ENCODE measurements around the gene CBARP. TPM values are rescaled to one million over a fixed set of nuclear protein-coding genes. Genes with fewer than 3 reads are reported as not detected.

The CBARP gene
- total and polyA plus RNA-seq, 9 of the 15 experiments (the other 6 are each of a cell fraction or from before 2014, with no cell fraction given) = 0.03 to 8.9 (median 1.2) TPM; not detected in 1

DNA sequence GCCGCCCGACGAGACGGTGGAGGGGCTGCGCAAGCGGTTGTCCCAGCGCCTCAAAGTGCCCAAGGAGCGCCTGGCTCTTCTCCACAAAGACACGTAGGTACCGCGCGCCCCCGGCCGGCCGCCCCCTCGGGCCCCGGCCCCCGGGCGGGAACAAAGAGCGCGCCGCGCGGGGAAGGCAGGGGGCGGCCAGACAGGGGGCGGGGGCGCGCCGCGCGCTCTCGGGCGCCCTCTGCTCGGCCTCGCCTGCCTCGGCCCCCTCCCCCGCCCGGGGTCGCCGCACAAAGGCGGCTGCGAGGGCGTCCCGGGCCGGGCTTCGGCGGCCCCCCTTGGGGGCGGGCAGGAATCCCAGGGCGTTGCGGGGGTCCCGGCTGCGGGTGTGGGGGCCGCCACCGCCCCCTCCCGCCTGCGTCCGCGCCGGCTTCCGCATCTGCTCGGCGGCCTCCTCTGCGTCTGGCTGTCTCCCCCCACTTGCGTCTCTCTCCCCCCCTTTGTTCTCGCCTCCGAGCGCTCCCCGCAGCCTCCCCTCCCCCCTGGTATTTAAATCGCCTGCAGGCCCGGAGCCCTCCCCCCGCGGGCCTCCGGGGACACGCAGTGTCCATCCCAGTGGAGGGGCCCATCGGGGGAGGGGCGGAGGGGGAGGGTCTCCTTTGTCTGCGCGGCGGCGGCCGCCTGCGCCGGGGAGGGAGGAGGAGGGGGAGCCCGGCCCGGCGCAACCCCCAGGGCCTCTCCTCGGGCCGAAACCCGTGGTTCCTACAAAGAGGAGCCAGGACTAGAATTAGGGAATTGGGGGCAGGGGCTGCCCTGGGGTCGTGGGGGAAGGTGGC is 12.8 kb upstream of the CBARP start (continued):
- TF ChIP-seq, protein P1, sequence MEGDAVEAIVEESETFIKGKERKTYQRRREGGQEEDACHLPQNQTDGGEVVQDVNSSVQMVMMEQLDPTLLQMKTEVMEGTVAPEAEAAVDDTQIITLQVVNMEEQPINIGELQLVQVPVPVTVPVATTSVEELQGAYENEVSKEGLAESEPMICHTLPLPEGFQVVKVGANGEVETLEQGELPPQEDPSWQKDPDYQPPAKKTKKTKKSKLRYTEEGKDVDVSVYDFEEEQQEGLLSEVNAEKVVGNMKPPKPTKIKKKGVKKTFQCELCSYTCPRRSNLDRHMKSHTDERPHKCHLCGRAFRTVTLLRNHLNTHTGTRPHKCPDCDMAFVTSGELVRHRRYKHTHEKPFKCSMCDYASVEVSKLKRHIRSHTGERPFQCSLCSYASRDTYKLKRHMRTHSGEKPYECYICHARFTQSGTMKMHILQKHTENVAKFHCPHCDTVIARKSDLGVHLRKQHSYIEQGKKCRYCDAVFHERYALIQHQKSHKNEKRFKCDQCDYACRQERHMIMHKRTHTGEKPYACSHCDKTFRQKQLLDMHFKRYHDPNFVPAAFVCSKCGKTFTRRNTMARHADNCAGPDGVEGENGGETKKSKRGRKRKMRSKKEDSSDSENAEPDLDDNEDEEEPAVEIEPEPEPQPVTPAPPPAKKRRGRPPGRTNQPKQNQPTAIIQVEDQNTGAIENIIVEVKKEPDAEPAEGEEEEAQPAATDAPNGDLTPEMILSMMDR (IDR thresholded peaks at IDR 0.05 in 2 of 3, conservative IDR thresholded peaks at IDR 0.05 in 1 of 3; ENCODE audit: insufficient read depth in 2 of 3, low read depth in 1 of 3, low read length in 3 of 3) = peak in 1 of 3 experiments; percentile 13; a peak in 1 of 6 replicates
- no peak for TF ChIP-seq CBX8 (IDR thresholded peaks at IDR 0.05; ENCODE audit: borderline replicate concordance, extremely low read depth, low read depth, low read length, poor library complexity, severe bottlenecking)
- TF ChIP-seq, protein P2, sequence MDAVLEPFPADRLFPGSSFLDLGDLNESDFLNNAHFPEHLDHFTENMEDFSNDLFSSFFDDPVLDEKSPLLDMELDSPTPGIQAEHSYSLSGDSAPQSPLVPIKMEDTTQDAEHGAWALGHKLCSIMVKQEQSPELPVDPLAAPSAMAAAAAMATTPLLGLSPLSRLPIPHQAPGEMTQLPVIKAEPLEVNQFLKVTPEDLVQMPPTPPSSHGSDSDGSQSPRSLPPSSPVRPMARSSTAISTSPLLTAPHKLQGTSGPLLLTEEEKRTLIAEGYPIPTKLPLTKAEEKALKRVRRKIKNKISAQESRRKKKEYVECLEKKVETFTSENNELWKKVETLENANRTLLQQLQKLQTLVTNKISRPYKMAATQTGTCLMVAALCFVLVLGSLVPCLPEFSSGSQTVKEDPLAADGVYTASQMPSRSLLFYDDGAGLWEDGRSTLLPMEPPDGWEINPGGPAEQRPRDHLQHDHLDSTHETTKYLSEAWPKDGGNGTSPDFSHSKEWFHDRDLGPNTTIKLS (IDR thresholded peaks at IDR 0.05; ENCODE audit: borderline replicate concordance, low read depth) = no peak
- TF ChIP-seq GATAD2B (IDR thresholded peaks at IDR 0.05; ENCODE audit: borderline replicate concordance) = peak; percentile 83; the same call in 1 of the 2 replicates
- peak; percentile 55 for TF ChIP-seq FIP1L1 (IDR thresholded peaks at IDR 0.05; ENCODE audit: low read depth, low read length, poor library complexity, severe bottlenecking)
- TF ChIP-seq HCFC1 (IDR thresholded peaks at IDR 0.05; ENCODE audit: low read depth, low read length) = no peak
- no peak for TF ChIP-seq STAT5B (CRISPR knock-in tag; IDR thresholded peaks at IDR 0.05)
- TF ChIP-seq, protein P3, sequence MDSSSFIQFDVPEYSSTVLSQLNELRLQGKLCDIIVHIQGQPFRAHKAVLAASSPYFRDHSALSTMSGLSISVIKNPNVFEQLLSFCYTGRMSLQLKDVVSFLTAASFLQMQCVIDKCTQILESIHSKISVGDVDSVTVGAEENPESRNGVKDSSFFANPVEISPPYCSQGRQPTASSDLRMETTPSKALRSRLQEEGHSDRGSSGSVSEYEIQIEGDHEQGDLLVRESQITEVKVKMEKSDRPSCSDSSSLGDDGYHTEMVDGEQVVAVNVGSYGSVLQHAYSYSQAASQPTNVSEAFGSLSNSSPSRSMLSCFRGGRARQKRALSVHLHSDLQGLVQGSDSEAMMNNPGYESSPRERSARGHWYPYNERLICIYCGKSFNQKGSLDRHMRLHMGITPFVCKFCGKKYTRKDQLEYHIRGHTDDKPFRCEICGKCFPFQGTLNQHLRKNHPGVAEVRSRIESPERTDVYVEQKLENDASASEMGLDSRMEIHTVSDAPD (CRISPR knock-in tag; IDR thresholded peaks at IDR 0.05) = no peak
- no peak for TF ChIP-seq SAFB2 (IDR thresholded peaks at IDR 0.05; ENCODE audit: borderline replicate concordance, low read depth, low read length, severe bottlenecking)
- TF ChIP-seq, protein P4, sequence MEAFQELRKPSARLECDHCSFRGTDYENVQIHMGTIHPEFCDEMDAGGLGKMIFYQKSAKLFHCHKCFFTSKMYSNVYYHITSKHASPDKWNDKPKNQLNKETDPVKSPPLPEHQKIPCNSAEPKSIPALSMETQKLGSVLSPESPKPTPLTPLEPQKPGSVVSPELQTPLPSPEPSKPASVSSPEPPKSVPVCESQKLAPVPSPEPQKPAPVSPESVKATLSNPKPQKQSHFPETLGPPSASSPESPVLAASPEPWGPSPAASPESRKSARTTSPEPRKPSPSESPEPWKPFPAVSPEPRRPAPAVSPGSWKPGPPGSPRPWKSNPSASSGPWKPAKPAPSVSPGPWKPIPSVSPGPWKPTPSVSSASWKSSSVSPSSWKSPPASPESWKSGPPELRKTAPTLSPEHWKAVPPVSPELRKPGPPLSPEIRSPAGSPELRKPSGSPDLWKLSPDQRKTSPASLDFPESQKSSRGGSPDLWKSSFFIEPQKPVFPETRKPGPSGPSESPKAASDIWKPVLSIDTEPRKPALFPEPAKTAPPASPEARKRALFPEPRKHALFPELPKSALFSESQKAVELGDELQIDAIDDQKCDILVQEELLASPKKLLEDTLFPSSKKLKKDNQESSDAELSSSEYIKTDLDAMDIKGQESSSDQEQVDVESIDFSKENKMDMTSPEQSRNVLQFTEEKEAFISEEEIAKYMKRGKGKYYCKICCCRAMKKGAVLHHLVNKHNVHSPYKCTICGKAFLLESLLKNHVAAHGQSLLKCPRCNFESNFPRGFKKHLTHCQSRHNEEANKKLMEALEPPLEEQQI (IDR thresholded peaks at IDR 0.05) = no peak
- no peak for TF ChIP-seq U2AF2 (optimal IDR thresholded peaks at IDR 0.05; ENCODE audit: low read depth, low read length)
- no peak for TF ChIP-seq ZNF717 (CRISPR knock-in tag; IDR thresholded peaks at IDR 0.05)
- TF ChIP-seq, protein P5, sequence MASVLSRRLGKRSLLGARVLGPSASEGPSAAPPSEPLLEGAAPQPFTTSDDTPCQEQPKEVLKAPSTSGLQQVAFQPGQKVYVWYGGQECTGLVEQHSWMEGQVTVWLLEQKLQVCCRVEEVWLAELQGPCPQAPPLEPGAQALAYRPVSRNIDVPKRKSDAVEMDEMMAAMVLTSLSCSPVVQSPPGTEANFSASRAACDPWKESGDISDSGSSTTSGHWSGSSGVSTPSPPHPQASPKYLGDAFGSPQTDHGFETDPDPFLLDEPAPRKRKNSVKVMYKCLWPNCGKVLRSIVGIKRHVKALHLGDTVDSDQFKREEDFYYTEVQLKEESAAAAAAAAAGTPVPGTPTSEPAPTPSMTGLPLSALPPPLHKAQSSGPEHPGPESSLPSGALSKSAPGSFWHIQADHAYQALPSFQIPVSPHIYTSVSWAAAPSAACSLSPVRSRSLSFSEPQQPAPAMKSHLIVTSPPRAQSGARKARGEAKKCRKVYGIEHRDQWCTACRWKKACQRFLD (CRISPR knock-in tag; IDR thresholded peaks at IDR 0.05) = 0 out of 2 replicates have a peak, but pooled peaks have one; percentile 0
- peak; percentile 80 for TF ChIP-seq PCBP1 (IDR thresholded peaks at IDR 0.05; ENCODE audit: low read depth, low read length, poor library complexity, severe bottlenecking)

Measured in K562 (cell line).